MG63 (cell line): ENCODE results near the gene BAMBI. TPM values are rescaled to one million over a fixed set of nuclear protein-coding genes. Genes with fewer than 3 reads are reported as not detected.

ENCODE experiments used
- DNase-seq: peaks from one replicate; pipeline ENCODE4 v3.0.0-alpha.2; 2020
- H3K27me3 ChIP-seq: fragments of 250-450 bp; sonication (Bioruptor Pico); 2 replicates; pipeline ENCODE4 v1.5.1; 2020; ENCODE audit warnings: mild to moderate bottlenecking, moderate library complexity
- H3K36me3 ChIP-seq: fragments of 250-450 bp; sonication (Bioruptor Pico); 2 replicates; pipeline ENCODE4 v1.5.1; 2020; ENCODE audit warnings: mild to moderate bottlenecking, moderate library complexity
- H3K4me3 ChIP-seq: fragments of 250-450 bp; sonication (Bioruptor Pico); 2 replicates; pipeline ENCODE4 v1.5.1; 2020; ENCODE audit warnings: mild to moderate bottlenecking, moderate library complexity
- H3K9me3 ChIP-seq: fragments of 250-450 bp; sonication (Bioruptor Pico); 2 replicates; pipeline ENCODE4 v1.5.1; 2020; ENCODE audit warnings: mild to moderate bottlenecking, moderate library complexity
- total RNA-seq: library from RNA; depleted of rRNA; stranded (reverse); fragments of >200 nt; shearing (Covaris generic); gene quantifications from 2 replicates; pipeline ENCODE4 v1.2.3, GENCODE V29; 2014; ENCODE audit warnings: low replicate concordance

BAMBI gene
- total RNA-seq, 1 experiment from 2014 or later, result 60.4 TPM

- Histone ChIP-seq H3K9me3 (no peaks in the 10 kb centered on the region), H3K4me3 (no peak overlapping the region), H3K36me3 (no peaks in the 10 kb centered on the region), H3K27me3 (peaks cover 3% of the 10 kb centered on the region; the same call in 1 of the 2 replicates)
- DNase-seq, result no peak
These were observed 10.4 kb upstream of the BAMBI start for GRCh38 chr10:28666751-28667467.

- peak overlapping the region; percentile 54 for H3K4me3 ChIP-seq
- DNase-seq, result peak; percentile 73
- no peaks in the 10 kb centered on the region for H3K36me3 ChIP-seq
- H3K9me3 ChIP-seq, result no peaks in the 10 kb centered on the region
- H3K27me3 ChIP-seq, result peaks cover 3% of the 10 kb centered on the region; the same call in 1 of the 2 replicates
These were observed 8.7 kb upstream of the BAMBI start for GRCh38 chr10:28668363-28669226.

GRCh38 chr10:28669227-28670173 is 7.8 kb upstream of the BAMBI start:
- no peaks in the 10 kb centered on the region for H3K36me3 ChIP-seq
- H3K4me3 ChIP-seq, result peak overlapping the region; percentile 54
- DNase-seq, result no peak
- H3K9me3 ChIP-seq, result no peaks in the 10 kb centered on the region
- peaks cover 3% of the 10 kb centered on the region; the same call in 1 of the 2 replicates for H3K27me3 ChIP-seq

GRCh38 chr10:28674782-28675181 is 2.5 kb upstream of the BAMBI start:
- Histone ChIP-seq H3K27me3 (peaks cover 6% of the 10 kb centered on the region), H3K4me3 (no peak overlapping the region), H3K36me3 (no peaks in the 10 kb centered on the region), H3K9me3 (no peaks in the 10 kb centered on the region)
- DNase-seq, result no peak

- peaks cover 6% of the 10 kb centered on the region for H3K27me3 ChIP-seq
- DNase-seq, result no peak
These were observed 874 bp upstream of the BAMBI start for GRCh38 chr10:28676326-28676967.

GRCh38 chr10:28677888-28678686 is 766 bp downstream of the BAMBI start:
- H3K9me3 ChIP-seq, result no peaks in the 10 kb centered on the region
- peak; percentile 38 for DNase-seq
- peaks cover 18% of the 10 kb centered on the region for H3K36me3 ChIP-seq
- peak overlapping the region; percentile 80 for H3K4me3 ChIP-seq
- H3K27me3 ChIP-seq, result peaks cover 6% of the 10 kb centered on the region

More at GRCh38 chr10:28676326-28676967, 874 bp upstream of the BAMBI start:
- Histone ChIP-seq H3K9me3 (no peaks in the 10 kb centered on the region), H3K36me3 (peaks cover 2% of the 10 kb centered on the region), H3K4me3 (peak overlapping the region; percentile 50)

- Histone ChIP-seq H3K9me3 (no peaks in the 10 kb centered on the region), H3K4me3 (peak overlapping the region; percentile 80), H3K27me3 (peaks cover 6% of the 10 kb centered on the region), H3K36me3 (peaks cover 25% of the 10 kb centered on the region)
- DNase-seq, result peak; percentile 58
These were observed 1.6 kb downstream of the BAMBI start for GRCh38 chr10:28678687-28679457.

GRCh38 chr10:28679581-28680357 is 2.4 kb downstream of the BAMBI start:
- H3K9me3 ChIP-seq, result no peaks in the 10 kb centered on the region
- peak; percentile 11 for DNase-seq
- H3K4me3 ChIP-seq, result peak overlapping the region; percentile 80
- H3K36me3 ChIP-seq, result peaks cover 25% of the 10 kb centered on the region
- H3K27me3 ChIP-seq, result peaks cover 6% of the 10 kb centered on the region

GRCh38 chr10:28680358-28680752 is 3.0 kb downstream of the BAMBI start:
- H3K36me3 ChIP-seq, result peaks cover 25% of the 10 kb centered on the region
- no peaks in the 10 kb centered on the region for H3K9me3 ChIP-seq
- H3K27me3 ChIP-seq, result peaks cover 6% of the 10 kb centered on the region; the same call in 1 of the 2 replicates
- DNase-seq, result no peak
- peak overlapping the region; percentile 80 for H3K4me3 ChIP-seq

GRCh38 chr10:28681291-28681763 is 4.0 kb downstream of the BAMBI start:
- Histone ChIP-seq H3K9me3 (no peaks in the 10 kb centered on the region), H3K36me3 (peaks cover 25% of the 10 kb centered on the region), H3K4me3 (no peak overlapping the region; the same call in 1 of the 2 replicates), H3K27me3 (peaks cover 6% of the 10 kb centered on the region; the same call in 1 of the 2 replicates)
- peak; percentile 54 for DNase-seq

GRCh38 chr10:28681928-28682750 is 4.8 kb downstream of the BAMBI start:
- H3K36me3 ChIP-seq, result peaks cover 25% of the 10 kb centered on the region
- H3K9me3 ChIP-seq, result no peaks in the 10 kb centered on the region
- no peaks in the 10 kb centered on the region for H3K27me3 ChIP-seq
- H3K4me3 ChIP-seq, result no peak overlapping the region
- DNase-seq, result no peak

GRCh38 chr10:28684157-28684985 is 7.0 kb downstream of the BAMBI start:
- H3K27me3 ChIP-seq, result no peaks in the 10 kb centered on the region
- H3K9me3 ChIP-seq, result no peaks in the 10 kb centered on the region
- peaks cover 25% of the 10 kb centered on the region for H3K36me3 ChIP-seq

More at GRCh38 chr10:28684157-28684985, 7.0 kb downstream of the BAMBI start:
- no peak for DNase-seq
- no peak overlapping the region for H3K4me3 ChIP-seq
